Smooth muscle cell (in vitro differentiated cells): Measurements from ENCODE around the gene FGFR1OP2. TPM values are rescaled to one million over a fixed set of nuclear protein-coding genes. Genes with fewer than 3 reads are reported as not detected.

Experiments used
- DNase-seq: peaks from one replicate; lab custom pipeline; 2025; ENCODE audit not compliant: unreplicated experiment; lab: John Stamatoyannopoulos, UW
- H2AFZ ChIP-seq: fragments of 200-600 bp; sonication (generic); 2 replicates; pipeline ENCODE4 v1.6.0; 2016; ENCODE audit warnings: antibody characterized with exemption, low read depth, mild to moderate bottlenecking
- H3F3A ChIP-seq: fragments of 200-600 bp; sonication (generic); 2 replicates; pipeline ENCODE4 v1.6.0; 2017; ENCODE audit warnings: antibody characterized with exemption, low read depth
- H3K27ac ChIP-seq: fragments of 200-600 bp; sonication (generic); 2 replicates; pipeline ENCODE4 v1.5.1; 2016; ENCODE audit warnings: low read depth, mild to moderate bottlenecking
- H3K27me3 ChIP-seq: fragments of 200-600 bp; sonication (generic); 2 replicates; pipeline ENCODE4 v1.6.1; 2016; ENCODE audit warnings: low read depth, mild to moderate bottlenecking
- H3K36me3 ChIP-seq: fragments of 200-600 bp; sonication (generic); 2 replicates; pipeline ENCODE4 v1.5.1; 2016; ENCODE audit warnings: low read depth
- H3K4me1 ChIP-seq: fragments of 200-600 bp; sonication (generic); 2 replicates; pipeline ENCODE4 v1.5.1; 2016; ENCODE audit warnings: low read depth
- H3K4me2 ChIP-seq: fragments of 200-600 bp; sonication (generic); 2 replicates; pipeline ENCODE4 v1.6.0; 2016; ENCODE audit warnings: mild to moderate bottlenecking
- H3K4me3 ChIP-seq: fragments of 200-600 bp; sonication (generic); 2 replicates; pipeline ENCODE4 v1.5.1; 2016; ENCODE audit warnings: mild to moderate bottlenecking
- H3K79me2 ChIP-seq: fragments of 200-600 bp; sonication (generic); 2 replicates; pipeline ENCODE4 v1.6.0; 2016; ENCODE audit warnings: low read depth, mild to moderate bottlenecking
- H3K9ac ChIP-seq: fragments of 200-600 bp; sonication (generic); 2 replicates; pipeline ENCODE4 v1.6.0; 2016; ENCODE audit warnings: low read depth
- H3K9me3 ChIP-seq: fragments of 200-600 bp; sonication (generic); replicated peaks from 2 replicates; pipeline ENCODE4 v1.5.1; 2016; ENCODE audit warnings: low read depth
- H4K20me1 ChIP-seq: fragments of 200-600 bp; sonication (generic); 2 replicates; pipeline ENCODE4 v1.6.0; 2016; ENCODE audit warnings: low read depth
- WGBS: methylation state at CpG from one replicate; pipeline ENCODE4 v1.1.7; 2016; ENCODE audit warnings: low lambda C conversion rate; 5-methylcytosine and 5-hydroxymethylcytosine counted together
- polyA plus RNA-seq: library from polyadenylated mRNA; unstranded; fragments of >200 nt; fragmentation: Nextera tagmentation; extraction: Ambion mirVana; gene quantifications from 2 replicates; pipeline ENCODE4 v1.2.1, GENCODE V29; 2016
- total RNA-seq: library from RNA; depleted of rRNA; stranded (reverse); fragments of >200 nt; gene quantifications from 2 replicates; pipeline ENCODE4 v1.2.3, GENCODE V29; 2014
- TF ChIP-seq, protein P1 (sequence below): fragments of 200-600 bp; sonication (generic); IDR thresholded peaks from 2 replicates; pipeline ENCODE4 v1.5.1; 2017; ENCODE audit warnings: borderline replicate concordance, mild to moderate bottlenecking, antibody characterized with exemption; ENCODE audit not compliant: insufficient read depth, poor library complexity, severe bottlenecking

Gene FGFR1OP2
- total and polyA plus RNA-seq, 2 experiments from 2014 or later, result 28.4 to 53.5 TPM

DNA sequence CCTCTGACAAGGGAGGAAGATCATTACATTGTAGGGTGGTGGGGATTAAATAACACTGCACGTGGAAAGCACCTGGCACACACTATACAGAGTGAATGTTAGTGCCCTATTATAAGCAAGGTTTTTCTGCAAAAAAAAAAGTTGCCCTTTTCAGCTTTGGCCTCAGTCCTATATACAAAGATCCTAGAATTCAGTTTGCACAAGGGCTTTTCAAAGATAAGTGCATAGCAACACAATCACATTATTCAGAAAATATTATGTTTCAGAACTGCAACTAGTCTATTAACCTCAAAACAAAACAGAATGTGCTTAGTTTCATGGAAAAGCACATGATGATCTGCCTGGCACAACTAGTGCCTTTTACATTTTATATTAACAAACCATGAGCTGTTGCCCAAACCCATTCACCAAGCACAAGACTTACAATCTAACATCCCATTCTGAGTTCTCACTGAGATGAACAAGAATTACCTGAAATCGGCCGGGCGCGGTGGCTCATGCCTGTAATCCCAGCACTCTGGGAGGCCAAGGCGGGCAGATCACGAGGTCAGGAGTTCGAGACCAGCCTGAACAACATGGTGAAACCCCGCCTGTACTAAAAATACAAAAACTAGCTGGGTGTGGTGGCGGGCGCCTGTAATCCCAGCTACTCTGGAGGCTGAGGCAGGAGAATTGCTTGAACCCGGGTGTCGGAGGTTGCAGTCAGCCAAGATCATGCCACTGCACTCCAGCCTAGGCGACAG lies 74.1 kb downstream of the FGFR1OP2 start:
- peak overlapping the region; percentile 84 for H3K4me3 ChIP-seq
- peaks cover 29% of the 10 kb centered on the region for H3K79me2 ChIP-seq
- H3K27ac ChIP-seq, result peak overlapping the region; percentile 18

DNA sequence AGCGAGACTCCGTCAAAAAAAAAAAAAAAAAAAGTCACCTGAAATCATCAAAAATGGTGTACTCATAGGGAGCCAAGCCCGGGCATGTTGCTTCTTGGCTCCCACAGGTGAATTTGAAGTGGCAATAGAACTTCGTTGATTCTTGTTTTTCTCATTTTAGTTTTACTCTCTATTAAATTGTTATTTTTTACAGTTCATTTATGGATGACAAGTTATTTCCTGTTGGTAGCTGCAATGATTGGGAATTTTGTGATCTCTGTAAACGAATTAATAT lies 74.6 kb downstream of the FGFR1OP2 start:
- peaks cover 16% of the 10 kb centered on the region for H4K20me1 ChIP-seq
- no peaks in the 10 kb centered on the region for H3K27me3 ChIP-seq
- H3K4me3 ChIP-seq, result peak overlapping the region; percentile 84
- WGBS, result 80% methylated on average over 5 of the region's 5 CpGs
- H3K36me3 ChIP-seq, result no peaks in the 10 kb centered on the region
- peak overlapping the region; percentile 93 for H3K4me2 ChIP-seq
- TF ChIP-seq, protein P1, sequence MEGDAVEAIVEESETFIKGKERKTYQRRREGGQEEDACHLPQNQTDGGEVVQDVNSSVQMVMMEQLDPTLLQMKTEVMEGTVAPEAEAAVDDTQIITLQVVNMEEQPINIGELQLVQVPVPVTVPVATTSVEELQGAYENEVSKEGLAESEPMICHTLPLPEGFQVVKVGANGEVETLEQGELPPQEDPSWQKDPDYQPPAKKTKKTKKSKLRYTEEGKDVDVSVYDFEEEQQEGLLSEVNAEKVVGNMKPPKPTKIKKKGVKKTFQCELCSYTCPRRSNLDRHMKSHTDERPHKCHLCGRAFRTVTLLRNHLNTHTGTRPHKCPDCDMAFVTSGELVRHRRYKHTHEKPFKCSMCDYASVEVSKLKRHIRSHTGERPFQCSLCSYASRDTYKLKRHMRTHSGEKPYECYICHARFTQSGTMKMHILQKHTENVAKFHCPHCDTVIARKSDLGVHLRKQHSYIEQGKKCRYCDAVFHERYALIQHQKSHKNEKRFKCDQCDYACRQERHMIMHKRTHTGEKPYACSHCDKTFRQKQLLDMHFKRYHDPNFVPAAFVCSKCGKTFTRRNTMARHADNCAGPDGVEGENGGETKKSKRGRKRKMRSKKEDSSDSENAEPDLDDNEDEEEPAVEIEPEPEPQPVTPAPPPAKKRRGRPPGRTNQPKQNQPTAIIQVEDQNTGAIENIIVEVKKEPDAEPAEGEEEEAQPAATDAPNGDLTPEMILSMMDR, result no peak
- no peaks in the 10 kb centered on the region for H3K9me3 ChIP-seq
- H3K27ac ChIP-seq, result peak overlapping the region; percentile 18
- DNase-seq, result no peak
- peaks cover 9% of the 10 kb centered on the region for H3K4me1 ChIP-seq
- H2AFZ ChIP-seq, result peak overlapping the region; percentile 92
- H3K9ac ChIP-seq, result peak overlapping the region; percentile 15
- peaks cover 24% of the 10 kb centered on the region for H3K79me2 ChIP-seq
- peaks cover 9% of the 10 kb centered on the region for H3F3A ChIP-seq

More for the DNA sequence above, 74.1 kb downstream of the FGFR1OP2 start:
- Histone ChIP-seq H3K27me3 (no peaks in the 10 kb centered on the region), H3K9ac (no peak overlapping the region), H3K36me3 (no peaks in the 10 kb centered on the region), H4K20me1 (peaks cover 20% of the 10 kb centered on the region), H3K9me3 (no peaks in the 10 kb centered on the region), H3F3A (peaks cover 9% of the 10 kb centered on the region), H3K4me2 (peak overlapping the region; percentile 52), H3K4me1 (peaks cover 9% of the 10 kb centered on the region), H2AFZ (no peak overlapping the region)
- TF ChIP-seq, protein P1, result no peak
- WGBS, result 86% methylated on average over 14 of the region's 14 CpGs
- no peak for DNase-seq

DNA sequence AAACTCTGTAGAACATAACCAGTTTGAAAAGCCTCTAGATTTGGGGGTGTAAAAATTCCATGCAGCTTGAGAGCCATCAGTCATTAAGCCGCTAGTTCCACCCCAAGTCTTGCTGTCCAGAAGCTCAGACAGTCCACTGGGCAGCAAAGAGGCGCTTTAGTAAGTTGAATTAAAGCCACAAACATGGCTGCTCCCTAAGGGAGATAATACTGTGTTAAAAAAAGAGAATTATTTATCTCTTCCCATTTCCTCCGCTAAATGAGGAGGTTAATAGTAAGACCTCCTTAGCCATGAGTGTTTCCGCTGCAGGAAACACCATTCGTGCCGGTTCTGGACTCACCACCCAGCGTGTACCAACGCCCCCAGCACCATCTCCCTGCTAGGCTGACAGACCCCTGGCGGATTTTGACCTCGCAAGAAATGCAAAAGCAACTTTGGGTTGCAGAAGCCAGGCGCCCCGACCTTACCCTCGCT lies 75.4 kb downstream of the FGFR1OP2 start:
- H3K27ac ChIP-seq, result peak overlapping the region; percentile 18
- H3K4me2 ChIP-seq, result peak overlapping the region; percentile 93
- DNase-seq, result no peak

More for the DNA sequence above, 75.4 kb downstream of the FGFR1OP2 start:
- no peaks in the 10 kb centered on the region for H3K27me3 ChIP-seq
- TF ChIP-seq, protein P1, result no peak
- peak overlapping the region; percentile 15 for H3K9ac ChIP-seq
- H2AFZ ChIP-seq, result peak overlapping the region; percentile 92
- H3F3A ChIP-seq, result peaks cover 15% of the 10 kb centered on the region
- peak overlapping the region; percentile 84 for H3K4me3 ChIP-seq
- peaks cover 22% of the 10 kb centered on the region for H3K79me2 ChIP-seq
- WGBS, result 4% methylated on average over 13 of the region's 13 CpGs
- H3K4me1 ChIP-seq, result peaks cover 9% of the 10 kb centered on the region
- no peaks in the 10 kb centered on the region for H3K36me3 ChIP-seq
- no peaks in the 10 kb centered on the region for H3K9me3 ChIP-seq
- peaks cover 9% of the 10 kb centered on the region for H4K20me1 ChIP-seq
